Suprapubic skin (tissue), 4 donors: Measurements from ENCODE around the gene RUSF1.

Experiments used
- CTCF ChIP-seq, 2 donors: fragments of 200-600 bp in 1 of 2; fragments of 450-650 bp in 1 of 2; sonication (generic) in 1 of 2; IDR thresholded peaks; one replicate each; pipeline ENCODE4 v1.5.1; 2016 to 2019; ENCODE audit warnings: antibody characterized with exemption in 2 of 2, mild to moderate bottlenecking in 1 of 2, moderate library complexity in 1 of 2
- EP300 ChIP-seq: sonication (generic); formaldehyde crosslinking; IDR thresholded peaks from one replicate; pipeline ENCODE4 v1.6.1; 2017; ENCODE audit warnings: antibody characterized with exemption
- POLR2A ChIP-seq, 2 donors: fragments of 450-650 bp; IDR thresholded peaks; one replicate each; pipeline ENCODE4 v1.6.1; 2017; ENCODE audit warnings: antibody characterized with exemption in 2 of 2, mild to moderate bottlenecking in 2 of 2, moderate library complexity in 2 of 2
- POLR2AphosphoS5 ChIP-seq, 3 donors: sonication (generic); formaldehyde crosslinking; IDR thresholded peaks; one replicate each; pipeline ENCODE4 v1.6.1; 2017; ENCODE audit warnings: antibody characterized with exemption in 3 of 3

- TF ChIP-seq CTCF (IDR thresholded peaks at IDR 0.05) (no peak), POLR2AphosphoS5 (IDR thresholded peaks at IDR 0.05) (no peak), EP300 (no peak), POLR2A (IDR thresholded peaks at IDR 0.05) (no peak)
Measured at GRCh38 chr16:31488468-31489297, 19.5 kb downstream of the RUSF1 start.
